Measurements from ENCODE around the gene NCAM2.

The NCAM2 gene

GRCh38 chr21:21394064-21394463, 395.9 kb downstream of the NCAM2 start:
- no peaks in the 10 kb centered on the region for H3F3A ChIP-seq (ENCODE audit: insufficient read depth, low read length)
- no peaks in the 10 kb centered on the region for H3K27me3 ChIP-seq (ENCODE audit: insufficient read depth, low read length)
- H4K20me1 ChIP-seq (ENCODE audit: insufficient read depth, low read length): no peaks in the 10 kb centered on the region
- H3K79me2 ChIP-seq (ENCODE audit: insufficient read depth, low read length): no peaks in the 10 kb centered on the region
- H3K9me3 ChIP-seq (ENCODE audit: low read length): no peaks in the 10 kb centered on the region
- H3K4me1 ChIP-seq (ENCODE audit: insufficient read depth, low read length, severe bottlenecking): no peaks in the 10 kb centered on the region
- H3K9ac ChIP-seq (ENCODE audit: low read length): no peak overlapping the region
- no peak overlapping the region for H3K27ac ChIP-seq (ENCODE audit: low read depth, low read length, poor library complexity, severe bottlenecking)
- H3K4me2 ChIP-seq (ENCODE audit: low read length): no peak overlapping the region
- no peaks in the 10 kb centered on the region for H3K9me2 ChIP-seq (ENCODE audit: low read depth, low read length)
- no peak overlapping the region for H2AFZ ChIP-seq (ENCODE audit: low read length)
- TF ChIP-seq EZH2 (IDR thresholded peaks at IDR 0.05; ENCODE audit: borderline replicate concordance, low read length) (no peak), CTCF (IDR thresholded peaks at IDR 0.05; ENCODE audit: low read length) (no peak)
- no peaks in the 10 kb centered on the region for H3K36me3 ChIP-seq (ENCODE audit: insufficient read depth, low read length)
- no peak overlapping the region for H3K4me3 ChIP-seq (ENCODE audit: low read depth, low read length, poor library complexity, severe bottlenecking)

- no peak overlapping the region for H2AFZ ChIP-seq (ENCODE audit: low read length)
- H3K9me3 ChIP-seq (ENCODE audit: low read length): no peaks in the 10 kb centered on the region
- H3K4me2 ChIP-seq (ENCODE audit: low read length): no peak overlapping the region
These were observed 398.2 kb downstream of the NCAM2 start for GRCh38 chr21:21396424-21396823.

GRCh38 chr21:21397464-21397863, 399.3 kb downstream of the NCAM2 start:
- no peak overlapping the region for H3K9ac ChIP-seq (ENCODE audit: low read length)
- no peak overlapping the region for H2AFZ ChIP-seq (ENCODE audit: low read length)
- H3K27me3 ChIP-seq (ENCODE audit: insufficient read depth, low read length): no peaks in the 10 kb centered on the region
- H3K79me2 ChIP-seq (ENCODE audit: insufficient read depth, low read length): no peaks in the 10 kb centered on the region
- H3K27ac ChIP-seq (ENCODE audit: low read depth, low read length, poor library complexity, severe bottlenecking): no peak overlapping the region
- no peaks in the 10 kb centered on the region for H3K4me1 ChIP-seq (ENCODE audit: insufficient read depth, low read length, severe bottlenecking)
- no peak overlapping the region for H3K4me2 ChIP-seq (ENCODE audit: low read length)
- H3K9me3 ChIP-seq (ENCODE audit: low read length): no peaks in the 10 kb centered on the region
- no peaks in the 10 kb centered on the region for H3K36me3 ChIP-seq (ENCODE audit: insufficient read depth, low read length)
- no peak overlapping the region for H3K4me3 ChIP-seq (ENCODE audit: low read depth, low read length, poor library complexity, severe bottlenecking)
- H3F3A ChIP-seq (ENCODE audit: insufficient read depth, low read length): no peaks in the 10 kb centered on the region
- H4K20me1 ChIP-seq (ENCODE audit: insufficient read depth, low read length): no peaks in the 10 kb centered on the region
- no peaks in the 10 kb centered on the region for H3K9me2 ChIP-seq (ENCODE audit: low read depth, low read length)
- TF ChIP-seq EZH2 (IDR thresholded peaks at IDR 0.05; ENCODE audit: borderline replicate concordance, low read length) (no peak), CTCF (IDR thresholded peaks at IDR 0.05; ENCODE audit: low read length) (no peak)

More at GRCh38 chr21:21396424-21396823, 398.2 kb downstream of the NCAM2 start:
- Histone ChIP-seq H3K9me2 (ENCODE audit: low read depth, low read length) (no peaks in the 10 kb centered on the region), H4K20me1 (ENCODE audit: insufficient read depth, low read length) (no peaks in the 10 kb centered on the region), H3K79me2 (ENCODE audit: insufficient read depth, low read length) (no peaks in the 10 kb centered on the region), H3K36me3 (ENCODE audit: insufficient read depth, low read length) (no peaks in the 10 kb centered on the region), H3F3A (ENCODE audit: insufficient read depth, low read length) (no peaks in the 10 kb centered on the region), H3K27me3 (ENCODE audit: insufficient read depth, low read length) (no peaks in the 10 kb centered on the region), H3K27ac (ENCODE audit: low read depth, low read length, poor library complexity, severe bottlenecking) (no peak overlapping the region), H3K4me3 (ENCODE audit: low read depth, low read length, poor library complexity, severe bottlenecking) (no peak overlapping the region), H3K4me1 (ENCODE audit: insufficient read depth, low read length, severe bottlenecking) (no peaks in the 10 kb centered on the region), H3K9ac (ENCODE audit: low read length) (no peak overlapping the region)
- no peak for TF ChIP-seq EZH2 (IDR thresholded peaks at IDR 0.05; ENCODE audit: borderline replicate concordance, low read length)
- TF ChIP-seq CTCF (IDR thresholded peaks at IDR 0.05; ENCODE audit: low read length): no peak

Measured in OCI-LY1 (cell line).